GM20431 (cell line): ENCODE measurements around the gene THRA.

Source experiments
- in situ Hi-C: fragments of 300-500 bp; cut with MseI, MboI; formaldehyde crosslinking; loops from one replicate; pipeline ENCODE4 v1.15.0; 2020; ENCODE audit warnings: low sequenced_read_pairs; ENCODE audit not compliant: unreplicated experiment

The THRA gene

GRCh38 chr17:40108970-40109824 is 46.4 kb downstream of the THRA start:
- in situ Hi-C loops = no loop called here

DNA sequence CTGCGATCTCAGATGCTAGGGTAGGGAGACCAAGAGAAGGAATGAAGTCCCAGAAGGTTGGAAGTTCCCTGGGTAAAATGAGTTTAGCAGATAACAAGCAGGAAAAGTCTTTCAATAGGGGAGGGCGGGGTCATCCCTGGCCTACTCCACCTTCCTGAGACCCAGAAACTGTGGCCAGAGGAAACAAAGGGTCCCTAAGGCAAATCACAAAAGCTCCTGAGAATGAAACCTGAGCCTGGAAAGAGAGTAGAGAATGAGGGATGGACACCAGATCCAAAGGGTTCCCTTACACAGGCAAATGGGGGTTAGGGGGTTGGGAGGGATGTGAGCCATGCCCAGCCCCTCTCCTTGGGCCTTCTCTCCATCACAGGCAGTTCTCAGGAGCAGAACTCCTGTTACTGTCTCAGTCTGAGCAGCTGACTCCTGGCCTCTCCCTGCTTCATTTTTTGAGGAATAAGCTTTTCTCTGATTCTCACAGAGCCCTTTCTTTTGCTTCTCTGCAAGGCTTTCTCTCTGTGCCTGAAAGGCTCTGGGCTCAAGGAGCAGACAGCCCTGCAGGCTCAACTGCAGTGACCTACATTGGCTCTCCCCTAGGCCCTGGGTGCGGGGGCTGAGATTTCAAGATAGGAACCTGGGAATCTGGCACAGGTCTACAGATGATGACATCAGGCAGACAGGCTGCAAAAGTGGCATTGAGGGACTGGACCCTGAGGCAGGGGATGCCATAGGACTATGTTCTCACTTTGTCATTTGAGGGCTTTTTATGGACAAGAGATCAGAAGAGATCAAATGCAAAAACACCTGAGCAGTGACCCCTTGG is 47.5 kb downstream of the THRA start:
- in situ Hi-C loops = loop anchor here (10.0 kb wide), 1 partner anchor 55 kb away; no protein-coding TSS in a partner anchor

DNA sequence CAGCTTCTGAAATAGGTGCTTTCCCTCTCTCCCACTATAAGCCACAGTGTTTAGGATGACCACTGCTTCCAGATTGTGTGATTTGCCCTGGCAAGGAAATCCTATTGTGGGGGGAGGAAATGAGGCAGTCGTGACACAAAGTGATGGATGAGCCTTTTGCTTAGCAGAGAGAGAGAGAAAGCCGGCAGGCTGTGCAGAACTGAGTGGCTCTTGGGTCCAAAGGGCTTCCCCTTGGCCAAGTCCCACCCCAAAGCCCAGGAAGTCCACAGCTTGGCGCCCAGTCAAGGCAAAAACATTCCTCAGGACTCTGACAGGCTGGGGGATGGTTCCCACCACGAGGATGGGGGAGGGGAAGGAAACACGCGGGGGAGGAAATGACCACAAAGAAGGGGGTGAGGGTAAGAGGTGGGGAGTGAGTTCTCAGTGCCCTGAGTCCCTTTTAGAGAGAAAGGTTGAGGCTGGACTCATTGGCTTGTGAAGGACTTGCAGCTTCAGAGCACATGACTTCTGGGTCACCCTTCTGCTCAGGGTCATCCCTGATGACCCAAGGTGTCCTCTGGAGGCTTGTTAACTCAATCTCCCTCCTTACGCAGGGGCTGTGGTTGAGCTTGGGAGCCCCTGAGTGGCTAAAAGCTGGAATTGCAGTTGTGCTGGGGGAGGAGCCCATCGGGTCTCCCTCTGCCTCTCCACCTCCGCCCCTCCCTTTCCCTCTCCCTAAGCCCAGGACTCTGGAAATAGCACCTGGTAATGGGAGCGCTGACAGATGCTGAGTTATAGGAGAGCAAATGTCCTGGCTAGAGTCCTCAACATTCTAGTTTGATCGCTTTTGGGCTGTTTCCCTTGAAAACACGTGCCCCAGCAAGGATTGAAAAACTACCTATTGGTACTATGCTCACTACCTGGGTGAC is 48.7 kb downstream of the THRA start:
- in situ Hi-C loops = loop anchor here (10.0 kb wide), 1 partner anchor 53 kb away; no protein-coding TSS in a partner anchor

GRCh38 chr17:40112191-40112711 is 49.5 kb downstream of the THRA start:
- in situ Hi-C loops = loop anchor here (10.0 kb wide), 1 partner anchor 53 kb away; no protein-coding TSS in a partner anchor

GRCh38 chr17:40112718-40113109 is 49.9 kb downstream of the THRA start:
- in situ Hi-C loops = loop anchor here (10.0 kb wide), 1 partner anchor 52 kb away; no protein-coding TSS in a partner anchor

GRCh38 chr17:40113110-40113906 is 50.5 kb downstream of the THRA start:
- in situ Hi-C loops = loop anchor here (10.0 kb wide), 1 partner anchor 51 kb away; no protein-coding TSS in a partner anchor

DNA sequence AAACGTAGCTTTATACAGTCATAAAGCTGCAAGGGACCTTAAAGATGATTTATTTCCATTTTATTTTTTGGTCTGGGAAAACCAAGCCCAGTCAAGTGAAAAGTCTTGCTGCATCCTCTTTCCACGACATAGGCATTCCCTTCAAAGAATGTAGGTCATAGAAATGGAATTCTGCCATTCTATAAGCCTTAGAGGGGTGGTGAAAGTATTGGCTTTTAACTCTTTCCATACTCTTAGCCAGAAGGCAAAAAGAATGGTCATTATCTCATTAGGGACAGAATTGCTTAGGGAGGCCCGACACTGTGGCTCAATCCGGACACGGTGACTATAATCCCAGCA is 51.1 kb downstream of the THRA start:
- in situ Hi-C loops = loop anchor here (10.0 kb wide), 1 partner anchor 51 kb away; no protein-coding TSS in a partner anchor

- in situ Hi-C loops = loop anchor here (10.0 kb wide), 1 partner anchor 50 kb away; no protein-coding TSS in a partner anchor
These were observed 52.3 kb downstream of the THRA start for GRCh38 chr17:40115101-40115436.

DNA sequence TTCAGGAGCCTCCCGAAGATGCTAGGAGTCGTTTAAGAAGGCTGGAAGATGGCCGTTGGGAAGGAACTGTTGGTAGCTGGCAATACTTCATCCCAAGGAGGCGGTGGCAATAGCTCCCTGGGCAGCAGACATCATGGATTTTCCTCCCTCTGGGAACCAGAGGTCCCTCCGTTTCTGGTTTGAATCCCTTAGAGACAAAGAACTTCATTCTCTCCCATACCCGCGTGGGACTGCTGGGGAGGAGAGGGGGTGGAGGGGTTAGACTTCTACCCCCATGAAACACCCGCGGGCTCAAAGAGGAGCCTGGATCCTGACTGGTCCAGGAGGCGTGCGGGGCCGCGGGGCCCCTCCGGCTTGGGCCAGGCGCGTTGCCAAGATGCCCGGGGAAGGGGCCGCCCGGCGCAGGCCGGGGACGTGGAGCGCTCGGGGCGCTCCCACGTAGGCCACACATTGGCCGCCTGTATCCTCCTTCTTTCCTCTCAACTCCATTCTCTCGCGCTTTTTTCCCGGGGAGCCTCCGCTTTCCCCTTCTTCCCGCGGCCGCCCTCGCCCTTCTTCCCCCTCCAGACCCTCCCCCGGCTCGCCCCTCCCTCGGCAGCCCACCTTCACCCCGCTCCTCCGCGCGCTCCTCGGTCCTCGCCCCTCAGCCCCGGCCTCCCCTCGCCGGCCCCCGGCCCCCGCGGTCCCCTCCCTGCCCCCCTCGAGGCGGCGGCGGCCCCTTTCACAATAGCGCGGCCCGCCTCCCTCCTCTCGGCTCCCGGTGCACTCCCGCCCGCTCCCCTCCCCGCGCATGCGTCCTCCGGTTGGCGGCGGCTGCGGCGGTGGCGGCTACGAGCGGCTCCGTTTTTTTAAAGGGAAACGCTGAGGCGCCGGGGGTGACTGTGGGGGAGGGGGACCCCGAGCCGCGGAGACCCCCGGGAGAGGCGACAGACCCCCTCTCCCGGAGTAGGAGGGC is 58.7 kb downstream of the THRA start, which contains the start of gene MSL1:
MSL1 (plus strand) TSS at position 791 of the 955 bp plus-strand sequence. CDS start 642 bp downstream, outside the sequence.
- in situ Hi-C loops = no loop called here

- in situ Hi-C loops = no loop called here
These were observed 59.6 kb downstream of the THRA start for GRCh38 chr17:40122136-40122998.

GRCh38 chr17:40122999-40123810 is 60.4 kb downstream of the THRA start:
- in situ Hi-C loops = no loop called here

DNA sequence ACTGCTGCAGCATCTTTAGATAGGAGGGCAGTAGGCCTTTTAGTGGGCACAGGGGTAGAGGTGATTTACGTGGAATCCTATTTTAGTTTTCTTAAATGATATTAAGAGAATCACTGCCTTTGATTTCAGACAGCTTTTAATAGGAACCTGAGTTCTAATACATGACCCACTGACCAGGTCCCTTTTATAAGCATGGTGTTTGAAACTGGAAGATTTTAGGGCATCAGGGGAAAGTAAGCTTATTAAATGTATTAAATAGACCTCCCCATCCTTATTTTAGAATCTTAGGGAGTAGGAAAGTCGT is 61.0 kb downstream of the THRA start:
- in situ Hi-C loops = no loop called here

GRCh38 chr17:40124279-40125141 is 61.7 kb downstream of the THRA start:
- in situ Hi-C loops = no loop called here

DNA sequence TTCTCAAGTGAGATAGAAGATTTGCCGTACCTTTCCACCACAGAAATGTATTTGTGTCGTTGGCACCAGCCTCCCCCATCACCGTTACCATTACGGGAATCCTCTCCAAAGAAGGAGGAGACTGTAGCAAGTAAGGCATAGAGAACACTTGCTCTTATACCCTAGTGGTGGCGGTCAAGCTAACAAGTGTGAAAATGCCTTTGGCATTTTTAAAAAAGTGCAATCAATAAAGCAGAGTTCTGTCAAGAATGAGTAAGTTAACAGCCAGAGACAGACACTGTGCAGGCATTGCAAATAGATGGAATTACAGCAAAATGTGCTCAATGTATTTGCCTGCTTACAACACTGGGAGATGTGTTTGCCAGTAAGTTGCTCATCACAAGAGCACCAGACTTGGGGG is 66.7 kb downstream of the THRA start:
- in situ Hi-C loops = no loop called here

GRCh38 chr17:40130352-40131042 is 67.7 kb downstream of the THRA start:
- in situ Hi-C loops = no loop called here
